Erythroblast (primary cell): ENCODE data around the gene RNF4.

Source experiments
- DNase-seq, 2 experiments: peaks; one replicate each; lab custom pipeline; 2025; lab: John Stamatoyannopoulos, UW
- GATA1 ChIP-seq: IDR thresholded peaks from 2 replicates; pipeline ENCODE4 v1.6.1; 2011; ENCODE audit warnings: low read depth, mild to moderate bottlenecking, control low read depth, low read length, moderate library complexity
- POLR2A ChIP-seq: IDR thresholded peaks from 2 replicates; pipeline ENCODE4 v1.6.1; 2011; ENCODE audit warnings: mild to moderate bottlenecking, low read length

Gene RNF4

GRCh38 chr4:2432991-2433530, 35.8 kb upstream of the RNF4 start:
- TF ChIP-seq POLR2A (no peak), GATA1 (no peak)
- peak in 1 of 2 experiments; percentile 33 for DNase-seq

GRCh38 chr4:2433609-2434350, 35.1 kb upstream of the RNF4 start:
- DNase-seq: no peak
- TF ChIP-seq POLR2A (no peak), GATA1 (no peak)

GRCh38 chr4:2434420-2434819, 34.5 kb upstream of the RNF4 start:
- TF ChIP-seq POLR2A: no peak
- no peak for TF ChIP-seq GATA1
- DNase-seq: no peak

GRCh38 chr4:2436301-2436700, 32.6 kb upstream of the RNF4 start:
- TF ChIP-seq POLR2A (no peak), GATA1 (no peak)
- DNase-seq: peak in 1 of 2 experiments; percentile 12

- TF ChIP-seq POLR2A: no peak
- TF ChIP-seq GATA1: no peak
These were observed 32.0 kb upstream of the RNF4 start for GRCh38 chr4:2436761-2437474.

GRCh38 chr4:2437475-2438215, 31.3 kb upstream of the RNF4 start:
- TF ChIP-seq POLR2A: no peak
- TF ChIP-seq GATA1: no peak
- DNase-seq: no peak

More at GRCh38 chr4:2436761-2437474, 32.0 kb upstream of the RNF4 start:
- no peak for DNase-seq

- no peak for TF ChIP-seq GATA1
- no peak for TF ChIP-seq POLR2A
- DNase-seq: no peak
These were observed 29.8 kb upstream of the RNF4 start for GRCh38 chr4:2438822-2439718.

- no peak for TF ChIP-seq GATA1
- no peak for TF ChIP-seq POLR2A
- DNase-seq: peak; percentile 78 to 80
These were observed 27.3 kb upstream of the RNF4 start for GRCh38 chr4:2441393-2442174.

GRCh38 chr4:2442175-2442993, 26.5 kb upstream of the RNF4 start:
- no peak for DNase-seq
- TF ChIP-seq POLR2A: no peak
- TF ChIP-seq GATA1: no peak

GRCh38 chr4:2443061-2443730, 25.7 kb upstream of the RNF4 start:
- TF ChIP-seq GATA1 (no peak), POLR2A (no peak)
- no peak for DNase-seq

GRCh38 chr4:2443956-2444740, 24.8 kb upstream of the RNF4 start:
- TF ChIP-seq GATA1: no peak
- no peak for TF ChIP-seq POLR2A
- no peak for DNase-seq
